Esophagus muscularis mucosa (tissue), 4 donors: ENCODE results near the gene CLEC4G. TPM values are rescaled to one million over a fixed set of nuclear protein-coding genes. Genes with fewer than 3 reads are reported as not detected.

ENCODE experiments used
- DNase-seq: peaks from one replicate; pipeline ENCODE4 v3.0.0-alpha.2; 2017; ENCODE audit errors: extremely low spot score
- H3K27ac ChIP-seq, 4 donors: fragments of 200-600 bp; sonication (generic); replicated peaks in 1 of 4; 1 replicate in 3 of 4; 2 replicates in 1 of 4; pipeline ENCODE4 v1.5.1; 2016 to 2019; ENCODE audit warnings: mild to moderate bottlenecking in 1 of 4
- H3K27me3 ChIP-seq, 4 donors: fragments of 200-600 bp; sonication (generic); one replicate each; pipeline versions ENCODE4 v1.5.1 to v1.6.0; 2016 to 2019
- H3K36me3 ChIP-seq, 4 donors: fragments of 200-600 bp; sonication (generic); one replicate each; pipeline ENCODE4 v1.5.1; 2016 to 2019
- H3K4me1 ChIP-seq, 4 donors: fragments of 200-600 bp; sonication (generic); one replicate each; pipeline ENCODE4 v1.5.1; 2016 to 2019
- H3K4me3 ChIP-seq, 4 donors: fragments of 200-600 bp; sonication (generic); 1 replicate in 2 of 4; 2 replicates in 2 of 4; pipeline ENCODE4 v1.5.1; 2016 to 2019; ENCODE audit warnings: mild to moderate bottlenecking in 4 of 4, moderate library complexity in 1 of 4
- H3K9me3 ChIP-seq, 4 donors: fragments of 200-600 bp; sonication (generic); 1 replicate in 3 of 4; 2 replicates in 1 of 4; pipeline ENCODE4 v1.5.1; 2016 to 2019
- EP300 ChIP-seq: sonication (generic); formaldehyde crosslinking; IDR thresholded peaks from one replicate; pipeline ENCODE4 v1.6.1; 2017; ENCODE audit warnings: antibody characterized with exemption
- POLR2A ChIP-seq: fragments of 450-650 bp; IDR thresholded peaks from one replicate; pipeline ENCODE4 v1.6.1; 2017; ENCODE audit warnings: antibody characterized with exemption, moderate library complexity, mild to moderate bottlenecking, low read depth
- POLR2AphosphoS5 ChIP-seq, 2 donors: sonication (generic); formaldehyde crosslinking; IDR thresholded peaks; one replicate each; pipeline ENCODE4 v1.6.1; 2017; ENCODE audit warnings: antibody characterized with exemption in 2 of 2
- WGBS: methylation state at CpG from one replicate; pipeline ENCODE4 v1.1.5; 2018; 5-methylcytosine and 5-hydroxymethylcytosine counted together
- intact Hi-C: fragments of 100-400 bp; cut with DNase I; formaldehyde crosslinking; loops from one replicate; pipeline ENCODE4 v1.15.1; 2023
- total RNA-seq, 4 donors: library from RNA; depleted of rRNA; stranded (reverse); fragments of >200 nt; gene quantifications; one replicate each; pipeline versions ENCODE4 v1.1.0 to v1.2.1, GENCODE V29; 2016
- TF ChIP-seq, protein P1 (sequence below), 3 experiments: fragments of 200-600 bp in 2 of 3; fragments of 450-650 bp in 1 of 3; sonication (generic) in 2 of 3; IDR thresholded peaks; one replicate each; pipeline ENCODE4 v1.5.1; 2017 to 2019; ENCODE audit warnings: antibody characterized with exemption in 3 of 3, mild to moderate bottlenecking in 2 of 3, moderate library complexity in 1 of 3

The CLEC4G gene
- total RNA-seq, 4 donors from 2014 or later = 0.75 to 2.5 (median 1.8) TPM

- intact Hi-C loops = no loop called here
Observed at GRCh38 chr19:7704280-7705060, 27.4 kb downstream of the CLEC4G start.

DNA sequence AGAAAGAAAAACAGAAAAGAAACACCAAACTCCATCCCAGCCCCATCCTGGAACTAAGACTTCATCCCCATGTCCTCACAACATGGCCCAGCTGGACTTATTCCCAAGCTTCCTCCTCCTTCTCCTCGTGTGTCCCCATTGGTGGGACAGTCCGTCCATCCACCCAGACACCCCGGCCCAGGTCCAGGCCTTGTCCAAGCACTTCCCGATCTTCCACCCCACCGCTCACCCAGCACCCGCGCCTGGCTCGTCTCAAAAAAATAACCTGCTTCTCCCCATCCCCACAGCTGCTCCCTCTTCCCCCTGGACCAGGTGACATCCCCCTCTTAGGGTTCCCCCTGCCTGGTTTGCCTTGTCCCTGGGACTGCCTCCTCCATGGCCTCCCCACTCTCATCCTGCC is 28.6 kb downstream of the CLEC4G start:
- WGBS = 64% methylated on average over 8 of the region's 8 CpGs
- TF ChIP-seq POLR2AphosphoS5 (IDR thresholded peaks at IDR 0.05) (no peak), EP300 (no peak), POLR2A (no peak)
- TF ChIP-seq, protein P1, sequence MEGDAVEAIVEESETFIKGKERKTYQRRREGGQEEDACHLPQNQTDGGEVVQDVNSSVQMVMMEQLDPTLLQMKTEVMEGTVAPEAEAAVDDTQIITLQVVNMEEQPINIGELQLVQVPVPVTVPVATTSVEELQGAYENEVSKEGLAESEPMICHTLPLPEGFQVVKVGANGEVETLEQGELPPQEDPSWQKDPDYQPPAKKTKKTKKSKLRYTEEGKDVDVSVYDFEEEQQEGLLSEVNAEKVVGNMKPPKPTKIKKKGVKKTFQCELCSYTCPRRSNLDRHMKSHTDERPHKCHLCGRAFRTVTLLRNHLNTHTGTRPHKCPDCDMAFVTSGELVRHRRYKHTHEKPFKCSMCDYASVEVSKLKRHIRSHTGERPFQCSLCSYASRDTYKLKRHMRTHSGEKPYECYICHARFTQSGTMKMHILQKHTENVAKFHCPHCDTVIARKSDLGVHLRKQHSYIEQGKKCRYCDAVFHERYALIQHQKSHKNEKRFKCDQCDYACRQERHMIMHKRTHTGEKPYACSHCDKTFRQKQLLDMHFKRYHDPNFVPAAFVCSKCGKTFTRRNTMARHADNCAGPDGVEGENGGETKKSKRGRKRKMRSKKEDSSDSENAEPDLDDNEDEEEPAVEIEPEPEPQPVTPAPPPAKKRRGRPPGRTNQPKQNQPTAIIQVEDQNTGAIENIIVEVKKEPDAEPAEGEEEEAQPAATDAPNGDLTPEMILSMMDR (IDR thresholded peaks at IDR 0.05) = no peak
- H3K4me3 ChIP-seq = no peak overlapping the region
- H3K27me3 ChIP-seq = peaks cover 0 to 66% (median 3%) of the 10 kb centered on the region in 4 donors
- no peaks in the 10 kb centered on the region for H3K4me1 ChIP-seq
- no peak overlapping the region for H3K27ac ChIP-seq
- no peaks in the 10 kb centered on the region for H3K36me3 ChIP-seq
- no peaks in the 10 kb centered on the region for H3K9me3 ChIP-seq
- intact Hi-C loops = no loop called here
- no peak for DNase-seq

More at GRCh38 chr19:7704280-7705060, 27.4 kb downstream of the CLEC4G start:
- Histone ChIP-seq H3K36me3 (no peaks in the 10 kb centered on the region), H3K27ac (no peak overlapping the region), H3K4me3 (no peak overlapping the region), H3K4me1 (no peaks in the 10 kb centered on the region), H3K9me3 (no peaks in the 10 kb centered on the region), H3K27me3 (peaks cover 0 to 57% (median 0%) of the 10 kb centered on the region in 4 donors)
- WGBS = 88% methylated on average over 4 of the region's 6 CpGs
- no peak for DNase-seq
- TF ChIP-seq POLR2AphosphoS5 (IDR thresholded peaks at IDR 0.05) (no peak), POLR2A (no peak), EP300 (no peak)
- TF ChIP-seq, protein P1 (IDR thresholded peaks at IDR 0.05) = no peak

DNA sequence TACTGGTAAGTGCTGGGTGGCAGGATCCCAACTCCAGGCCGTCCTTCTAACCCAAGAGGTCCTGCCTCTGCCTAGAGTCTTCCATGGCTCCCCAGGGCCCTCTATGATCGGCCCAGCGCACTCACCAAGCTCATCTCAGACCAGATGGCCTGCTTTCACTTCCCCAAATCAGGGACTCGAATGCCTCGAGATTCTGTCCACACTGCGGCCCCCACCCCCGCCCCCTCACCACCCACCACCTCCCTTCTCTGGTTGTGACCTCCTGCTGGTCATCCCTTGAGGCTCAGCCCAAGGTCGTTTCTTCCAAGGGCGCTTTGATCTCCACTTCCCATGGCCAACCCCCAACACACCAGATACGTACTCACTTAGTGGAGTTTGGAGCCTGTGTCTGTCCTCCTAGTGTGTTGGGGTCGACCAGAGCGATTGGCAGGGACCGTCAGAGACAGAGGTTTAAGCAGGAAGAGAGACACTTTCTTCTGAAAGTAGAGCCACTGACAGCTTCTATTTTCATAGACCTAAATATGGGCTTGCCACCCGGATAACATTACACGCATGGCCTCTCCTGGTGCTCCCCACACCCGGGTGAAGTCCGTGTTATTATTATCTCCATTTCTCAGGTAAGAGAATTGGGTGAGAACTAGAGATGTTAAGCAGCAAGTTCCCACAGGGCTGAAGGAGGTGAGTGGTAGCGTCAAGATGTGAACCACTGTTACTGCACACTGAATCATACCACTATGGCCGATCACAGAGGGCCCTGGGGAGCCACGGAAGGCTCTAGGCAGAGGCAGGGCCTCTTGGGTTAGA is 30.1 kb downstream of the CLEC4G start, which contains the start of gene FCER2:
Gene FCER2 (minus strand): TSS at position 478 of the 804 bp plus-strand sequence. CDS start 2,371 bp downstream, outside the sequence.
- WGBS = 53% methylated on average over 17 of the region's 20 CpGs
- peaks cover 0 to 81% (median 12%) of the 10 kb centered on the region in 4 donors for H3K27me3 ChIP-seq
- TF ChIP-seq POLR2AphosphoS5 (IDR thresholded peaks at IDR 0.05) = no peak
- no peak for TF ChIP-seq POLR2A
- TF ChIP-seq EP300 = no peak
- TF ChIP-seq, protein P1 (IDR thresholded peaks at IDR 0.05) = no peak
- no peak within 1 kb of the TSS for H3K4me3 ChIP-seq
- H3K36me3 ChIP-seq = no peaks in the 10 kb centered on the region
- DNase-seq = no peak
- H3K27ac ChIP-seq = no peak within 1 kb of the TSS
- H3K4me1 ChIP-seq = no peaks in the 10 kb centered on the region
- no peaks in the 10 kb centered on the region for H3K9me3 ChIP-seq
- intact Hi-C loops = no loop called here

DNA sequence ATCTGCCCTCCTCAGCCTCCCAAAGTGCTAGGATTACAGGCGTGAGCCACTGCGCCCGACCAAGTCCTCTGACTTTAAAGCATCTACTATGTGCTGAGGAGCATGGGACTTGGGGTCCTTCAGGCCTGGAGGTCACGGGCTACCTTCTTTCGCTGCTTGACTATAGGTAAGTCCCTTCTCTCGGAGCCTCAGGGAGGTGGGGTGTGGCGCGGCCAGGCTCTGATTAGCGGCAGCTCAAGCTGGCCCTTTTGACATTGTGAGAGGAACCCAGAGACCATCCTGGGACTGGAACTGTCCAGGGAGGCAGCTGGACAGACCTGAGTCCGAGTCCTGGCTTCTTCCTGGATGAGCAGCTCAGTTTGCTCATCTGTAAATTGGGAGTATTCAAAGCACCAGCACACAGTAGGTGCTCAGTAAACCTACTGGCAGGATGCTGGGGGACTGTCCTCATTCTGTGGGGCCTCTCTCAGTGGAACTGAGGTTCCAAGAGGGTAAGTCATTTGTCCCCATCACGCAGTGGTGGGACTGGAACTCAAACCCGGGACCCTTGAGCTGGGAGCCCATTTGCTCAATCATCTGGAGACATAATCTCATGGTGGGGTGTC is 30.8 kb downstream of the CLEC4G start:
- Histone ChIP-seq H3K4me3 (no peak overlapping the region), H3K27ac (no peak overlapping the region), H3K9me3 (no peaks in the 10 kb centered on the region), H3K4me1 (no peaks in the 10 kb centered on the region), H3K27me3 (peaks cover 0 to 88% (median 12%) of the 10 kb centered on the region in 4 donors), H3K36me3 (no peaks in the 10 kb centered on the region)
- intact Hi-C loops = no loop called here
- TF ChIP-seq POLR2AphosphoS5 (IDR thresholded peaks at IDR 0.05) (no peak), EP300 (no peak), POLR2A (no peak)
- TF ChIP-seq, protein P1 (IDR thresholded peaks at IDR 0.05) = no peak
- no peak for DNase-seq
- WGBS = 90% methylated on average over 11 of the region's 12 CpGs
